ENCODE results near the gene DMD. TPM values are rescaled to one million over a fixed set of nuclear protein-coding genes. Genes with fewer than 3 reads are reported as not detected.

The DMD gene
- polyA plus RNA-seq, 1 donor from 2014 or later = 21.6 TPM

DNA sequence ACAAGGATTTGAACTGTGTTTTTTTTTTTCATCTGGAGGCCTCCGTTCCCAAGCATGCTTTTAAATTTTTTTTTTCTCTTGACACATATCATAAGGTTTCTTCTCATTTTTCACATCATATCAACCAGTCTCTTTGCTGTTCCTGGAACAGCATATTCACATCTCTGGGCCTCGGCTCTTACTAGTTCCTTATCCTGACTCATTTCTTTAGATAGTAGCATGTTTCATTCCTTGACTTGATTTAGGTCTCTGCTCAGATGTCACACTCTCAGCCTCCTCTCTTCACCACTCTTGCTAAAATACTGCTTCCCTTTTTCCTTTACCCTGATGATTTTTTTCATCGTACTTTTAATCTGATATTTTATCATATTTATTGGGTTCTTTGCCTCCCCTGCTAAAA, 1163.1 kb downstream of the DMD start:
- Histone ChIP-seq H3F3A (ENCODE audit: insufficient read depth, low read length, poor library complexity, severe bottlenecking) (no peaks in the 10 kb centered on the region), H3K4me2 (ENCODE audit: low read length) (no peak overlapping the region), H3K9ac (ENCODE audit: low read length) (no peak overlapping the region), H3K9me2 (ENCODE audit: insufficient read depth, low read length) (no peaks in the 10 kb centered on the region), H3K4me3 (ENCODE audit: low read length) (no peak overlapping the region), H3K9me3 (ENCODE audit: low read length) (no peaks in the 10 kb centered on the region), H3K79me2 (replicated peaks; ENCODE audit: insufficient read depth, low read length) (no peaks in the 10 kb centered on the region), H3K27me3 (ENCODE audit: insufficient read depth, low read depth, low read length) (no peaks in the 10 kb centered on the region), H2AFZ (ENCODE audit: low read depth, low read length) (no peak overlapping the region), H4K20me1 (ENCODE audit: insufficient read depth) (no peaks in the 10 kb centered on the region), H3K27ac (ENCODE audit: low read length) (no peak overlapping the region), H3K36me3 (ENCODE audit: insufficient read depth, low read length) (no peaks in the 10 kb centered on the region)
- TF ChIP-seq, protein P1, sequence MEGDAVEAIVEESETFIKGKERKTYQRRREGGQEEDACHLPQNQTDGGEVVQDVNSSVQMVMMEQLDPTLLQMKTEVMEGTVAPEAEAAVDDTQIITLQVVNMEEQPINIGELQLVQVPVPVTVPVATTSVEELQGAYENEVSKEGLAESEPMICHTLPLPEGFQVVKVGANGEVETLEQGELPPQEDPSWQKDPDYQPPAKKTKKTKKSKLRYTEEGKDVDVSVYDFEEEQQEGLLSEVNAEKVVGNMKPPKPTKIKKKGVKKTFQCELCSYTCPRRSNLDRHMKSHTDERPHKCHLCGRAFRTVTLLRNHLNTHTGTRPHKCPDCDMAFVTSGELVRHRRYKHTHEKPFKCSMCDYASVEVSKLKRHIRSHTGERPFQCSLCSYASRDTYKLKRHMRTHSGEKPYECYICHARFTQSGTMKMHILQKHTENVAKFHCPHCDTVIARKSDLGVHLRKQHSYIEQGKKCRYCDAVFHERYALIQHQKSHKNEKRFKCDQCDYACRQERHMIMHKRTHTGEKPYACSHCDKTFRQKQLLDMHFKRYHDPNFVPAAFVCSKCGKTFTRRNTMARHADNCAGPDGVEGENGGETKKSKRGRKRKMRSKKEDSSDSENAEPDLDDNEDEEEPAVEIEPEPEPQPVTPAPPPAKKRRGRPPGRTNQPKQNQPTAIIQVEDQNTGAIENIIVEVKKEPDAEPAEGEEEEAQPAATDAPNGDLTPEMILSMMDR (IDR thresholded peaks at IDR 0.05; ENCODE audit: poor library complexity, severe bottlenecking) = no peak
- TF ChIP-seq EZH2 (IDR thresholded peaks at IDR 0.05; ENCODE audit: borderline replicate concordance, insufficient read depth, low read length, poor library complexity, severe bottlenecking) (no peak), POLR2AphosphoS5 (IDR thresholded peaks at IDR 0.05) (no peak), TAF1 (IDR thresholded peaks at IDR 0.05; ENCODE audit: low read depth) (no peak), SMC3 (conservative IDR thresholded peaks at IDR 0.05; ENCODE audit: poor library complexity) (no peak), RAD21 (conservative IDR thresholded peaks at IDR 0.05) (no peak), MXI1 (conservative IDR thresholded peaks at IDR 0.05; ENCODE audit: poor library complexity, severe bottlenecking) (no peak), EP300 (conservative IDR thresholded peaks at IDR 0.05; ENCODE audit: poor library complexity, severe bottlenecking) (no peak)
- TF ChIP-seq, protein P2, sequence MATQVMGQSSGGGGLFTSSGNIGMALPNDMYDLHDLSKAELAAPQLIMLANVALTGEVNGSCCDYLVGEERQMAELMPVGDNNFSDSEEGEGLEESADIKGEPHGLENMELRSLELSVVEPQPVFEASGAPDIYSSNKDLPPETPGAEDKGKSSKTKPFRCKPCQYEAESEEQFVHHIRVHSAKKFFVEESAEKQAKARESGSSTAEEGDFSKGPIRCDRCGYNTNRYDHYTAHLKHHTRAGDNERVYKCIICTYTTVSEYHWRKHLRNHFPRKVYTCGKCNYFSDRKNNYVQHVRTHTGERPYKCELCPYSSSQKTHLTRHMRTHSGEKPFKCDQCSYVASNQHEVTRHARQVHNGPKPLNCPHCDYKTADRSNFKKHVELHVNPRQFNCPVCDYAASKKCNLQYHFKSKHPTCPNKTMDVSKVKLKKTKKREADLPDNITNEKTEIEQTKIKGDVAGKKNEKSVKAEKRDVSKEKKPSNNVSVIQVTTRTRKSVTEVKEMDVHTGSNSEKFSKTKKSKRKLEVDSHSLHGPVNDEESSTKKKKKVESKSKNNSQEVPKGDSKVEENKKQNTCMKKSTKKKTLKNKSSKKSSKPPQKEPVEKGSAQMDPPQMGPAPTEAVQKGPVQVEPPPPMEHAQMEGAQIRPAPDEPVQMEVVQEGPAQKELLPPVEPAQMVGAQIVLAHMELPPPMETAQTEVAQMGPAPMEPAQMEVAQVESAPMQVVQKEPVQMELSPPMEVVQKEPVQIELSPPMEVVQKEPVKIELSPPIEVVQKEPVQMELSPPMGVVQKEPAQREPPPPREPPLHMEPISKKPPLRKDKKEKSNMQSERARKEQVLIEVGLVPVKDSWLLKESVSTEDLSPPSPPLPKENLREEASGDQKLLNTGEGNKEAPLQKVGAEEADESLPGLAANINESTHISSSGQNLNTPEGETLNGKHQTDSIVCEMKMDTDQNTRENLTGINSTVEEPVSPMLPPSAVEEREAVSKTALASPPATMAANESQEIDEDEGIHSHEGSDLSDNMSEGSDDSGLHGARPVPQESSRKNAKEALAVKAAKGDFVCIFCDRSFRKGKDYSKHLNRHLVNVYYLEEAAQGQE (IDR thresholded peaks at IDR 0.05; ENCODE audit: borderline replicate concordance) = no peak

DNA sequence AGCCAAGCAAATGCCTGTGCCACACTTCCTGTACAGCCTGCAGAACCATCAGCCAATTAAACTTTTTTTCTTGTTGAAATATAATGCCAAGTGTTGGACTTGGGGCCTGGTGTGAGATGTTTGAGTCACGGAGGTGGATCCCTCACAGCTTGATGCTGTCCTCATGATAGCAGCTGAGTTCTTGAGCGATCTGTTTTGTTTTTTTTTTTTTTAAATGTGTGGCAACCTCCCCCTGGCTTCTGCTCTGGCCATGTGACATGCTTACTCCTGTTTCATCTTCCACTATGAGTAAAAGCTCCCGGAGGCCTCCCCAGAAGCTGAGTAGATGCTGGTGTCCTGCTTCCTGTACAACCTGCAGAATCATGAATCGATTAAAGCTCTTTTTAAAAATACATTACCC, 1166.2 kb downstream of the DMD start:
- Histone ChIP-seq H3K9ac (ENCODE audit: low read length) (no peak overlapping the region), H3K4me3 (ENCODE audit: low read length) (no peak overlapping the region), H3K36me3 (ENCODE audit: insufficient read depth, low read length) (no peaks in the 10 kb centered on the region), H4K20me1 (ENCODE audit: insufficient read depth) (no peaks in the 10 kb centered on the region), H3K4me2 (ENCODE audit: low read length) (no peak overlapping the region), H3K79me2 (replicated peaks; ENCODE audit: insufficient read depth, low read length) (no peaks in the 10 kb centered on the region), H3K9me3 (ENCODE audit: low read length) (no peaks in the 10 kb centered on the region), H2AFZ (ENCODE audit: low read depth, low read length) (no peak overlapping the region), H3K27me3 (ENCODE audit: insufficient read depth, low read depth, low read length) (no peaks in the 10 kb centered on the region), H3K9me2 (ENCODE audit: insufficient read depth, low read length) (no peaks in the 10 kb centered on the region), H3F3A (ENCODE audit: insufficient read depth, low read length, poor library complexity, severe bottlenecking) (no peaks in the 10 kb centered on the region), H3K27ac (ENCODE audit: low read length) (no peak overlapping the region)
- TF ChIP-seq, protein P1 (IDR thresholded peaks at IDR 0.05; ENCODE audit: poor library complexity, severe bottlenecking) = no peak
- TF ChIP-seq EP300 (conservative IDR thresholded peaks at IDR 0.05; ENCODE audit: poor library complexity, severe bottlenecking) (no peak), RAD21 (conservative IDR thresholded peaks at IDR 0.05) (no peak), EZH2 (IDR thresholded peaks at IDR 0.05; ENCODE audit: borderline replicate concordance, insufficient read depth, low read length, poor library complexity, severe bottlenecking) (no peak), TAF1 (IDR thresholded peaks at IDR 0.05; ENCODE audit: low read depth) (no peak), MXI1 (conservative IDR thresholded peaks at IDR 0.05; ENCODE audit: poor library complexity, severe bottlenecking) (no peak), POLR2AphosphoS5 (IDR thresholded peaks at IDR 0.05) (no peak), SMC3 (conservative IDR thresholded peaks at IDR 0.05; ENCODE audit: poor library complexity) (no peak)
- TF ChIP-seq, protein P2 (IDR thresholded peaks at IDR 0.05; ENCODE audit: borderline replicate concordance) = no peak
